ENCODE data around the gene MEFV. TPM values are rescaled to one million over a fixed set of nuclear protein-coding genes. Genes with fewer than 3 reads are reported as not detected.
"Not testable (repeated sequence)": the region's sequence is repeated elsewhere in the genome, so short reads cannot be mapped to it uniquely, and the experiment has no call there.

The MEFV gene
- polyA plus RNA-seq, 2 donors, result 0.07 to 0.14 TPM

- not testable (repeated sequence) for H3K36me3 ChIP-seq (ENCODE audit: control insufficient read depth in 2 of 2, insufficient read depth in 2 of 2, low read length in 1 of 2); H3K27ac ChIP-seq (ENCODE audit: low read depth in 2 of 2, low read length in 1 of 2); H3K4me3 ChIP-seq (ENCODE audit: low read depth in 1 of 2, low read length in 2 of 2); H3K4me1 ChIP-seq (ENCODE audit: control insufficient read depth in 2 of 2, insufficient read depth in 2 of 2, low read length in 1 of 2); H3K27me3 ChIP-seq (ENCODE audit: control insufficient read depth in 1 of 2, insufficient read depth in 2 of 2, low read length in 2 of 2)
- 60 to 63% methylated on average over 3 of the region's 3 CpGs for WGBS, 2 donors
- H3K9me3 ChIP-seq (ENCODE audit: control insufficient read depth in 2 of 2, insufficient read depth in 1 of 2, low read depth in 1 of 2, low read length in 1 of 2), result peaks cover 8 to 15% of the 10 kb centered on the region in 2 donors
Measured at GRCh38 chr16:3205939-3206338, 50.5 kb downstream of the MEFV start.

GRCh38 chr16:3202903-3203539 is 53.4 kb downstream of the MEFV start:
- H3K9me3 ChIP-seq (ENCODE audit: control insufficient read depth in 2 of 2, insufficient read depth in 1 of 2, low read depth in 1 of 2, low read length in 1 of 2), result peaks cover 8 to 15% of the 10 kb centered on the region in 2 donors
- no peak overlapping the region for H3K27ac ChIP-seq (ENCODE audit: low read depth in 2 of 2, low read length in 1 of 2)
- 72 to 73% methylated on average over 6 of the region's 6 CpGs for WGBS, 2 donors
- H3K36me3 ChIP-seq (ENCODE audit: control insufficient read depth in 2 of 2, insufficient read depth in 2 of 2, low read length in 1 of 2), result no peaks in the 10 kb centered on the region
- H3K4me3 ChIP-seq (ENCODE audit: low read depth in 1 of 2, low read length in 2 of 2), result no peak overlapping the region
- no peaks in the 10 kb centered on the region for H3K4me1 ChIP-seq (ENCODE audit: control insufficient read depth in 2 of 2, insufficient read depth in 2 of 2, low read length in 1 of 2)
- H3K27me3 ChIP-seq (ENCODE audit: control insufficient read depth in 1 of 2, insufficient read depth in 2 of 2, low read length in 2 of 2), result no peaks in the 10 kb centered on the region

GRCh38 chr16:3198334-3199072 is 57.9 kb downstream of the MEFV start:
- Histone ChIP-seq H3K36me3 (ENCODE audit: control insufficient read depth in 2 of 2, insufficient read depth in 2 of 2, low read length in 1 of 2) (no peaks in the 10 kb centered on the region), H3K27ac (ENCODE audit: low read depth in 2 of 2, low read length in 1 of 2) (no peak overlapping the region), H3K27me3 (ENCODE audit: control insufficient read depth in 1 of 2, insufficient read depth in 2 of 2, low read length in 2 of 2) (peaks cover 0 to 3% of the 10 kb centered on the region in 2 donors), H3K4me3 (ENCODE audit: low read depth in 1 of 2, low read length in 2 of 2) (no peak overlapping the region), H3K9me3 (ENCODE audit: control insufficient read depth in 2 of 2, insufficient read depth in 1 of 2, low read depth in 1 of 2, low read length in 1 of 2) (peaks cover 5% of the 10 kb centered on the region in 2 donors), H3K4me1 (ENCODE audit: control insufficient read depth in 2 of 2, insufficient read depth in 2 of 2, low read length in 1 of 2) (no peaks in the 10 kb centered on the region)
- WGBS, 2 donors, result 71 to 77% methylated on average over 13 of the region's 13 CpGs

GRCh38 chr16:3197694-3198333 is 58.6 kb downstream of the MEFV start:
- not testable (repeated sequence) for H3K9me3 ChIP-seq (ENCODE audit: control insufficient read depth in 2 of 2, insufficient read depth in 1 of 2, low read depth in 1 of 2, low read length in 1 of 2); H3K4me3 ChIP-seq (ENCODE audit: low read depth in 1 of 2, low read length in 2 of 2); H3K27me3 ChIP-seq (ENCODE audit: control insufficient read depth in 1 of 2, insufficient read depth in 2 of 2, low read length in 2 of 2); H3K4me1 ChIP-seq (ENCODE audit: control insufficient read depth in 2 of 2, insufficient read depth in 2 of 2, low read length in 1 of 2); H3K27ac ChIP-seq (ENCODE audit: low read depth in 2 of 2, low read length in 1 of 2); H3K36me3 ChIP-seq (ENCODE audit: control insufficient read depth in 2 of 2, insufficient read depth in 2 of 2, low read length in 1 of 2)
- 51 to 58% methylated on average over 3 of the region's 3 CpGs for WGBS, 2 donors

GRCh38 chr16:3195975-3196374 is 60.5 kb downstream of the MEFV start:
- Histone ChIP-seq H3K27me3 (ENCODE audit: control insufficient read depth in 1 of 2, insufficient read depth in 2 of 2, low read length in 2 of 2) (peaks cover 3 to 7% of the 10 kb centered on the region in 2 donors), H3K4me3 (ENCODE audit: low read depth in 1 of 2, low read length in 2 of 2) (no peak overlapping the region), H3K9me3 (ENCODE audit: control insufficient read depth in 2 of 2, insufficient read depth in 1 of 2, low read depth in 1 of 2, low read length in 1 of 2) (peaks cover 3 to 4% of the 10 kb centered on the region in 2 donors), H3K4me1 (ENCODE audit: control insufficient read depth in 2 of 2, insufficient read depth in 2 of 2, low read length in 1 of 2) (peaks cover 0 to 3% of the 10 kb centered on the region in 2 donors), H3K27ac (ENCODE audit: low read depth in 2 of 2, low read length in 1 of 2) (no peak overlapping the region), H3K36me3 (ENCODE audit: control insufficient read depth in 2 of 2, insufficient read depth in 2 of 2, low read length in 1 of 2) (no peaks in the 10 kb centered on the region)
- 67 to 73% methylated on average over 10 of the region's 10 CpGs for WGBS, 2 donors

GRCh38 chr16:3194792-3195191 is 61.6 kb downstream of the MEFV start:
- peaks cover 3 to 13% of the 10 kb centered on the region in 2 donors for H3K27me3 ChIP-seq (ENCODE audit: control insufficient read depth in 1 of 2, insufficient read depth in 2 of 2, low read length in 2 of 2)
- WGBS, 2 donors, result 81 to 82% methylated on average over 20 of the region's 20 CpGs
- H3K9me3 ChIP-seq (ENCODE audit: control insufficient read depth in 2 of 2, insufficient read depth in 1 of 2, low read depth in 1 of 2, low read length in 1 of 2), result peaks cover 4 to 5% of the 10 kb centered on the region in 2 donors
- H3K4me3 ChIP-seq (ENCODE audit: low read depth in 1 of 2, low read length in 2 of 2), result no peak overlapping the region
- H3K27ac ChIP-seq (ENCODE audit: low read depth in 2 of 2, low read length in 1 of 2), result no peak overlapping the region
- peaks cover 0 to 3% of the 10 kb centered on the region in 2 donors for H3K4me1 ChIP-seq (ENCODE audit: control insufficient read depth in 2 of 2, insufficient read depth in 2 of 2, low read length in 1 of 2)
- H3K36me3 ChIP-seq (ENCODE audit: control insufficient read depth in 2 of 2, insufficient read depth in 2 of 2, low read length in 1 of 2), result no peaks in the 10 kb centered on the region

- Histone ChIP-seq H3K4me1 (ENCODE audit: control insufficient read depth in 2 of 2, insufficient read depth in 2 of 2, low read length in 1 of 2) (peaks cover 0 to 7% of the 10 kb centered on the region in 2 donors), H3K36me3 (ENCODE audit: control insufficient read depth in 2 of 2, insufficient read depth in 2 of 2, low read length in 1 of 2) (no peaks in the 10 kb centered on the region), H3K27ac (ENCODE audit: low read depth in 2 of 2, low read length in 1 of 2) (no peak overlapping the region), H3K4me3 (ENCODE audit: low read depth in 1 of 2, low read length in 2 of 2) (no peak overlapping the region), H3K9me3 (ENCODE audit: control insufficient read depth in 2 of 2, insufficient read depth in 1 of 2, low read depth in 1 of 2, low read length in 1 of 2) (peaks cover 4 to 13% of the 10 kb centered on the region in 2 donors), H3K27me3 (ENCODE audit: control insufficient read depth in 1 of 2, insufficient read depth in 2 of 2, low read length in 2 of 2) (peaks cover 3 to 23% of the 10 kb centered on the region in 2 donors)
- 71 to 75% methylated on average over 49 of the region's 49 CpGs for WGBS, 2 donors
Measured at GRCh38 chr16:3193221-3194212, 62.9 kb downstream of the MEFV start.

- H3K36me3 ChIP-seq (ENCODE audit: control insufficient read depth in 2 of 2, insufficient read depth in 2 of 2, low read length in 1 of 2), result no peaks in the 10 kb centered on the region
- WGBS, 2 donors, result 43 to 51% methylated on average over 36 of the region's 36 CpGs
- H3K9me3 ChIP-seq (ENCODE audit: control insufficient read depth in 2 of 2, insufficient read depth in 1 of 2, low read depth in 1 of 2, low read length in 1 of 2), result peaks cover 4 to 13% of the 10 kb centered on the region in 2 donors
- peaks cover 3 to 28% of the 10 kb centered on the region in 2 donors for H3K27me3 ChIP-seq (ENCODE audit: control insufficient read depth in 1 of 2, insufficient read depth in 2 of 2, low read length in 2 of 2)
- H3K4me1 ChIP-seq (ENCODE audit: control insufficient read depth in 2 of 2, insufficient read depth in 2 of 2, low read length in 1 of 2), result peaks cover 0 to 8% of the 10 kb centered on the region in 2 donors
- H3K4me3 ChIP-seq (ENCODE audit: low read depth in 1 of 2, low read length in 2 of 2), result no peak overlapping the region
- H3K27ac ChIP-seq (ENCODE audit: low read depth in 2 of 2, low read length in 1 of 2), result no peak overlapping the region
Measured at GRCh38 chr16:3192476-3193019, 63.9 kb downstream of the MEFV start.

Measured in esophagus (tissue), 2 donors.